Measurements from ENCODE around the gene FCER2.

Gene FCER2

DNA sequence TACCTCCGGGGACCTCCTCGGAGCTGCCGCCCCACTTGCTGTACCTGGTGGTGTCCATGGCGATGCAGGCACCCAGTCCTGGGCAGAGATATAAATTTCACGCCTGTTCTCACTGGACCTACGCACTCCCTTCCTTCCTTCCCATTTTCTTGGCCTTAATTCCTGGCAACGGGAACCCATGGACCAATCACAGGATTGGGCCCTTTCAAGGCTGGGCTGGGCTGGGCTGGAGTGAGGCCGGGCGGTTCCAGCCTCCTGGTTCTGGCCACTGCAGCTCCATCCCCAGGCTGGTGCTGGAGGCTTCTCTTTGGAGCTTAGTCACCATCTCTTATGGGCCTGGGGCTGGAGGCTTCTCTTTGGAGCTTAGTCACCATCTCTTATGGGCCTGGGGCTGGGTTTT is 30.1 kb upstream of the FCER2 start, which contains the start of gene CLEC4G:
CLEC4G (minus strand) TSS at position 66 of the 400 bp plus-strand sequence; CDS start at position 58, 8 bp downstream.
- no peak for DNase-seq

DNA sequence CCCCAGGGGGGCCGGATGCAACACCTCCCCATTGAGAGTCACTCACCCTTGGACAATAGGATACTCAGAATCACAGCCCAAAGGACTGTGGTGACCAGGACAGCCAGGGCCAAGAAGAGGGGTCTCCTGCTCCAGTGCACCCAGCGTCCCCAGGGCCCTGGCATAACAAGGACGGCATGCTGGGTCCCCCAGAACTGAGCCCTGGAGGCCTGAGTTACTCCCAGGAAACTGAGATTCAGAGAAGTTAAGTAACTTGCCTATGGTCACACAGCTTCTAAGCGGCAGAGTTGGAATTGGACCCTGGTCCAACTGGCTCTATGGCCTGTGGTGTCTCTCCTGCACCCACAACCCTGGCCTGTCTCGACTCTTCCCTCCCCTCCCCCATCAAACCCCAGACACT is 29.7 kb upstream of the FCER2 start:
- no peak for DNase-seq

DNA sequence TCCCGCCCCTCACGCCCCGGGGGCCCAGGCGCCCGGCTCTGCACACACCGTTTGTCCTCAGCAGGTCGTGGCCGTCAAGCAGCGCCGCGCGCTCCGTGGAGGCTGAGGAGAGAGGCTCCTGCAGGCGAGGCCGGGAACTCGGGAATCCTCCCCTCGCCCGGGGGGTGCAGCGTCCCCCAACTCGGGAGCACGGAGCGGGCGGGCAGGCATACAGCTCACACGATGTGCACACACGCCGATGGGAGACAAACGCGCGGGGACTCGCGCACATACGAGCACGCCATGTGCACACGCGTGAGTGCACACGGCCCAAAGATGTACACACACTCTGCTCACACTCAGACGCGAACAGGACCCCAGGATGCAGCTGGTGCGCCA is 29.3 kb upstream of the FCER2 start:
- no peak for DNase-seq

DNA sequence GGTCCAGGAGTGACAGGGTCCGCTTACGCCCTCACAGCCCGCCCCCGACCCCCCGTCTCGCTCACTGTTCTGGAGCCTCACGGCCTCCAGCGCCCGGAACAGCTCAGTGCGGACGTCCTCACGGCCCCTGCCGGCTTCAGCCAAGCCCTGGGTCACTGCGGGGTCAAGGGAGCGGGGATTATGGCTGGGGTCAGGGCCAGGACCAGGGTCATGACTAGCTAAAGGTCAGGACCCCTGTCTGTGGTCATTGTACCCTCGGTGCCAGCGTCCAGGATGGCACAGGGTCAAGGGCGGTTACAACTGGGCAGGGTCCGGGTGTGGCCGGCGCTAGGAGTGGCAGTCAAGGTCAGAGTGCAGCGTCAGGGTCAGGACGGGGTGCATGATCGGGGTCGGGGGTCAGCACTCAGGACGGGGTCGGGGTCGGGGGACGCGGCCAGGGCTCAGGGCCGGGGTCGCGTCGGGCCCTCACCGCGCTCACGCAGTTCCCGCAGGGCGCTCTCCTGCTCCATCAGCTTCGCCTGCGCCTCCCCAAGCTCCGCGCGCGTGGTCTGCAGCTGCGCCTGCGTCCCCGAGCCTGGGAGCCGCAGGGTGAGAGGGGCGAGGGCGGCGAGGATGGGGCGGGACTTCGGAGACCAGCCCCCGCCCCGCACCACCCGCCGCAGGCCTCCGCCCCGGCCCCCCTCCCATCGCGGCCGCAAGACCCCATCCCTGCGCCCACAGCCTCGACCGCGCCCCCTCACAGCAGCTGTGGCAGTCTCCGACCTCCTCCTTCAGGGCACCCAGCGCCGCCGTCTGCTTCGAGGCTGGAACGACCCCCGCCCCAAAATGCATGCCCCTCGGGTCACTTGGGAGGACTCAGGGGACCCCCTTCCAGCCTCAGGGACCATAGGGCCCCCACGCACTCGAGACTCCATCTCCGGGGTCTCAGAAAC is 28.6 kb upstream of the FCER2 start:
- no peak for DNase-seq

DNA sequence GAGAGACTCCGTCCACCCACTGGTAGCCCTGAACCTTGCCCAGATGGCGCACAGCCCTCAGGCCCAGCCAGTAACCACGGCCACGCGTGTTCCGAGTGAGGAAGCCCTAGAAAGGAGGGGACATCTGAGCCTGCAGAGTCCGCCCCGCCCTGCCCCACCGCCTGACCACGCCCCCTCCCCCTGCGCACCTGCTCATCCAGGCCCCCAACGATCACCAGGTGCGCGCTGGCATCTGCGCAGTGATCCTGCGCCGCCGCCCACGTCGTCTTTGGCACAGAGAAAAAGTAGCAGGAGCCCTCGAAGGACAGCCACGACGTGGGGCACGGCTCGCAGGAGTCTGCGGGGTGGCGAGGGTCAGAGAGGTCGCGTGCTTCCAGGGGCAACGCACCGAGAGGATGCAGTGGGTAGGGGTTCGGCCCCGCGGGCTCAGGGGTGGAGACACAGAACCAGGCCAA is 27.9 kb upstream of the FCER2 start:
- DNase-seq, result no peak

DNA sequence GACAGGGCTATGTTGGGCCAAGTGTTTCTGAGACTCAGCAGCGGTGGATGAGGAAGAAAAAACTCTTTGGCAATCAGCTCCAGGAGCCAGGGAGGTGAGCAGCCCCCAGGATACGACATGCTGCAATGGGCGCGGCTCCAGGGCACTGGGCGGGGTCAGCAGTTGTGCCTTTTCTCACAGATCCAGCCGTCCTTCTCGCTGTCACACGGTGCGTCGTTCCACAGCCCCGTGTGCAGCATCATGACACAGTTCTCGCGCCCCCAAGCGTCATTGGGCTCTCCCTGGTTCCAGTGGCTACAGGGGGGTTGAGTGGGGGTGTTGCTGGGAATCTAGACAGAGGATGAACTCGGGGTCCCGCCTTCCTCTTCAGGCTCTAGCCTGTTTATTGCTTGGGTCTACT is 27.3 kb upstream of the FCER2 start:
- no peak for DNase-seq

DNA sequence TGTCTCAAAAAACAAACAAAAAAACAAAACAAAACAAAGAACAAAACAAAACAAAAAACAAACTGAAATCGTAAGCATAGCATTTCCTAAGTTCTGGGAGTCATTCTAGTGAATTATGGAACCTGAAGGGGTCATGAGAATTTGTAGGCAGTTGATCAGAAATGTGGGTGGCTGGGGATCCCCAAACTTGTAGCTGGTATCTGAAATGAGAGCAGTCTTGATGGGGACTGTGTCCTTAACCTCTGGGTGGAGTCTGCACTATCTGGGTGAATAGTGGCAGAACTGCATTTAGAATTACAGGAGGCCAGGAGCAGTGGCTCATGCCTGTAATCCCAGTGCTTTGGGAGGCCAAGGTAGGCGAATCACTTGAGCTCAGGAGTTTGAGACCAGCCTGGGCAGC is 23.9 kb upstream of the FCER2 start:
- no peak for DNase-seq

DNA sequence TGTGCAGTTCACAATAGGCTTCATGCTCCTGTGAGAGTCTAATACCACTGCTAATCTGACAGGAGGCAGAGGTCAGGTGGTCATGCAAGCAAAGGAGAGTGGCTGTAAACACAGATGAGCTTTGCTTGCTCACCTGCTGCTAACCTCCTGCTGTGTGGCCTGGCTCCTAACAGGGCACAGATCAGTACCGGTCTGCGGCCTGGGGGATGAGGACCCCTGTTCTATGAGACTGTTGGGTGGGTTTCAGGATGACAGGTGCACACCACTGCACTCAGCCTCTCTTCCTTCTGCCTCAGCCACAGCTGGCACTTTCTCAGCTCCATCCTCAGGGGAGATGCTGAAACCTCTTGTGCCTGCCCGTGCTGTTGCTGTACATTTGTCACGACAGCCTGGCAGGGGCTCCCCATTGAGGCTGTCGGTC is 20.3 kb upstream of the FCER2 start:
- no peak for DNase-seq

DNA sequence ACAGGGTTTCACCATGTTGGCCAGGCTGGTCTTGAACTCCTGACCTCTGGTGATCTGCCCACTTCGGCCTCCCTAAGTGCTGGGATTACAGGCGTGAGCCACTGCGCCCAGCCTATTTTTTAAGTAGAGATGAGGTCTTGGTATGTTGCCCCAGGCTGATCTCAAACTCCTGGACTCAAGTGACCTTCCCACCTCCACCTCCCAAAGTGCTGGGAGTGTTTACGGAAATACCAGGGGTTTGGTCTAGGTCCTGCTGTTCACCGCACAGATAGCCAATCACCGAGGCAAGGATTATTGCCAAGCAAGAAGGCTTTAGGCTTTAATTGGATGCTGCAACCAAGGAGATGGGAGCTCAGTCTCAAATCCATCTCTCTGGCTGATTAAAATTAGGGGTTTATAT is 18.4 kb upstream of the FCER2 start:
- DNase-seq, result no peak

DNA sequence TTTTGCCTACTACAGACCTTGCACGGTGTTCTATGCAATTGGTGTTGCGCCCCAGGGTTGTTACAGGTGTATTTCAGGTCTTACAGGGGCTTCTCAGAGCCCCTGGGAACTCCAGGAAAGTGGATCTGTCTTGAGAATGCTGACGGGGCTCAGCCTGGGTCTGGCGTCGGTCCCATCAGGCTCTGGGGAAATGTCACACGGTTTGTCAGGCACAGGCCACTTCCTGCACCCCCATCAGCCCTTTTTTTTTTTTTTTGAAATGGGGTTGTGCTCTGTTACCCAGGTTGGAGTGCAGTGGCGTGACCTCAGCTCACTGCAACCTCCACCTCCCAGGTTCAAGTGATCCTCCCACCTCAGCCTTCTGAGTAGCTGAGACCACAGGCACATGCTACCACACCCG is 16.7 kb upstream of the FCER2 start:
- DNase-seq, result no peak

DNA sequence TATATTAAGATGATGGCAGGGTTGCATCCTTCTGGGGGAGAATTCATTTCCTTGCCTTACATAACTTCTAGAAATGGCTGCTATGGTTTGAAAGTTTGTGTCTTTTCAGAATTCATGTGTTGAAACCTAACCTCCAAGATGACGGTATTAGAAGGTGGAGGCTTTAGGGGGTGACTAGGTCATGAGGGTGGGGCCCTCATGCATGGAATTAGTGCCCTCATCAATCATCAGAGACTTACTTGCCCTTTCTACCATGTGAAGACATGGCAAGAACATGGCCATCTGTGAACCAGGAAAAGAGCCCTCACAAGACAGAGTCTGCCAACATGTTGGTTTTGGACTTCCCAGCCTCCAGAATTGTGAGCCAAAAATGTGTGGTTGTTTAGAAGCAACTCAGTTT is 14.8 kb upstream of the FCER2 start:
- DNase-seq, result no peak

DNA sequence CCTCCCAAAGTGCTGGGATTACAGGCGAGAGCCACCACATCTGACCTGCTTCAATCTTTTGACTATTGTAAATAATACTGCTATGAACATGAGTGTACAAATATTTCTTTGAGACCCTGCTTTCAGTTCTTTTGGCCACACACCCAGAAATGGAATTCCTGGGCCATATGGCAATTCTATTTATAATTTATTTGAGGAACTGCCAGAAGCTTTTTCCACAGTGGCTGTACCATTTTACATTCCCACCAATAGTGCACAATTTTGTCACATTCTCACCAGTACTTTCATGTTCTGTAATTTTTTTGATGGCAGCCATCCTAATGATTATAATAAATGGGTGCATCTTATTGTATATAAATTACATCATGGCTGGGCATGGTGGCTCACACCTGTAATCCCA is 13.7 kb upstream of the FCER2 start:
- no peak for DNase-seq

DNA sequence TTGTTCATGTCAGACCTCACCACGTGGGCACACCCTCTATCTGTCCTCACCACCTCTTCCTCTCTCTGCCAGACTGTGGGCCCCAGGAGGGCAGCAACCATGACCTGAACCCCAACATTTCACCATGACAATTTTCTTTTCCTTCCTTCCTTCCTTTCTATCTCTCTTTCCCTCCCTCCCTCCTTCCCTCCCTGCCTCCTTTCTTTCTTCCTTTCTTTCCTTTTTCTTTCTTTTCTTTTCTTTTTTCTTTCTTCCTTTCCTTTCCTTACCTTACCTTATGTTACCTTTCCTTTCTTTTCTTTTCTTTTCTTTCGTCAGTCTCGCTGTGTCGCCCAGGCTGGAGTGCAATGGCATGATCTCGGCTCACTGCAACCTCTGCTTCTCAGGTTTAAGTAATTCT is 8.7 kb upstream of the FCER2 start:
- no peak for DNase-seq

DNA sequence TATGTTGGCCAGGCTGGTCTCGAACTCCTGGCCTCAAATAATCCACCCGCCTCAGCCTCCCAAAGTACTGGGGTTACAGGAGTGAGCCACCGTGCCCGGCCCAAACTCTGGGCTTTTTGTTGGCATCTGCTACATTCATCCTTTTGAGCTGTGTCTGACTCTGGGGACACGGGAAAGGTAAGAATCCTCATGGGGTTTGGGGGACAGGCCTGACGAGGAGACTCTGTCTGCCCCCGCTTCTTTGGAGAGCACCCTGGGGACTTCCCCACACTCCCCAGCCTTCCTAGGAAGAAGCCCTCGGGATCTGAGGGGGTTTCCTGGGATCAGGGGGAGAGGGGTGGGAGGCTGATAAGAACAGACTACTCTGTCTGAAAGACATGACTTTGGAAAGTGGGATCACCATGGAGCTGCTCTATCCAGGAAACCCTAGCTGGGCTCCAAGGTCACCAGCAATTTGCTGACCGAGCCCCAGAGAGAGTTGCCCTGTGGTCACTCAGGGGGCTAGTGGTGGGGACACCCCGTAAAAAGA is 8.1 kb upstream of the FCER2 start:
- DNase-seq, result no peak

DNA sequence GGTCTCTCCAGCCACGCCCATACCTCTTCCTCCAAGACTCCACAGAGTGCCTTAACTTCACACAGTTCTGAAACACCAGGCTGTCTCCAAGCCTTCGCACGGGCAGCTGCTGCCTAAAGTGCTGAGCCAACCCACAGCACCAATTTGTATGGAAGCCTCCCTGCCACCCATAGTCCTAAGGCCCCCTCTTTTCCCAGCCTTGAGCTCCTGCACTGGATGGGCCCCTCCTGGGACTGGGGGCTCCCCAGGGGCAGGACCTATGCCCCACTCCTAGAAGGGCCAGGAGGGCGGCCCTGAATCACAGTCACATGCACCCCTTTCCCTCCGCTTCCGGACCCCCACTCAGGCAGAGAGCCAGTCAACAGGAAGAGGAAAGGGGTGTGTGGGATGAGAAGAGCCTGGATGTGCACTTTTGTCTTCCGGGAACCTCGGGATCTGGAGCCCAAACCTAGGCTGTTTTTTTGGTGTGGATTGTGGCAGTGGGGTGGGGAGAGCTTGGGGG is 5.1 kb upstream of the FCER2 start:
- DNase-seq, result no peak

DNA sequence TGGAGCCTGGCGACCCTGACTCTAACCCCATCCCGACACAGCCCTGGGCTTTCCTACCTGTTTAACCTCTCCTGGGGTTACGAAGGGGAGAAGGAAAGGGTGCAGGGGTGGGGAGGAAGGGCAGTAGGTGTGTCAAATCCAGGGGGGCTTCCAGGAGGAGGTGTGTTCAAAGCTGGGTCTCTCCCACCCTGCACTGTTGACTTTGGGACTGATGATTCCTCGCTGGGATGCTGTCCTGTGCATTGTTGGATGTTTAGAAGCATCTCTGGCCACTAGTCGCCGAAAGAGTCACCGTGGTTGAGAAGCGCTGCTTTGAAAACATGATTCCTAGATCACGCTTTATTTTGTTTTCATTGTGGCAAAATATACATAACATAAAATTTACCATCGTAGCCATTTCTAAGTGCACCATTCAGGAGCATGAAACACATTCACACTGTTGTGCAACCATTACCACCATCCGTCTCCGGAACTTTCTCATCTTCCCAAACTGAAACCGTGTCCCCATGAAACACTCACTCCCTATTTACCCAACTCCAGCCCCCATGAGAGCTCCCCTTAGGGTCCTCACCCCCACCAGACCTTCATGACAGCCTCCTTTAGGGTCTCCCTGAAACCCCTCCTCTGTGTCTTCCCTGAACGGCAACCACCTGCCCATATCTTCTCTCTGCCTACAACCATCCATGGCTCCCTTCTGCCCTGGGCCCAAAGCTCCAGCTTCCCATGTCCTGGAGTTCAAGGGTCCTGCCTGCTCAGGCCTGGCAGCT is 4.4 kb upstream of the FCER2 start:
- DNase-seq, result no peak

DNA sequence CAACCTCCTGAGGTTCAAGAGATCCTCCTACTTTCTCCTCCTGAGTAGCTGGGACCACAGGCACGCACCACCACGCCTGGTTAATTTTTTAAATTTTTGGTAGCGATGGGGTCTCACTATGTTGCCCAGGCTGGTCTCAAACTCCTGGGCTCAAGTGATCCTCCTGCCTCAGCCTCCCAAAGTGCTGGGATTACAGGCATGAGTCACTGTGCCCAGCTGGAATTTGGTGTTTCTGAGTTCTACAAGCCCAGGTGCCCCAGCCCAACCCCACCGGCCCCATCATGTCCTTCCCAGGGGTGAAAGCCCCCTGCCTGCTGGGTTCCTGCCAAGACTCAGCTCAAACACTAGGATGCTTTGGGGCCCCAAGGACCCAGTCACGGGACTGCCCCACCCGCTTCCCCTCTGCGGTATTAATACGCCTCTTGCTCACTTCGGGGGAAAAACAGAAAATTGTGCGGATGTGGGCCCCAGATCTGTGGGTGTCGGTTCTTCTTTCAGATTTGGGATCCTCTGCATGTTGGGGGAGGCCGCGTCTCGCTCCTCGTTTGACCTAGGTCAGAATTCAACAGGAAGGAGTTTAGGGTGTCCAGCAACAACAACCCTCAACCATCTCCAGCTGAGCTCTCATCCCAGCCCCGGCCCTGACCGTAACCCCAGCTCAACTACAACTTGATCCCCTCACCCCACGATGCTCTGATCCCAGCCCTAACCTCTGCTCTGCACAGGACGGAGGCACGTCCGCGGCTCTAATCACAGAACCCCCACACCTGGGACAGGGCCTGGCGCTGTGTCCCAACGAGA is 3.7 kb upstream of the FCER2 start:
- DNase-seq, result no peak

DNA sequence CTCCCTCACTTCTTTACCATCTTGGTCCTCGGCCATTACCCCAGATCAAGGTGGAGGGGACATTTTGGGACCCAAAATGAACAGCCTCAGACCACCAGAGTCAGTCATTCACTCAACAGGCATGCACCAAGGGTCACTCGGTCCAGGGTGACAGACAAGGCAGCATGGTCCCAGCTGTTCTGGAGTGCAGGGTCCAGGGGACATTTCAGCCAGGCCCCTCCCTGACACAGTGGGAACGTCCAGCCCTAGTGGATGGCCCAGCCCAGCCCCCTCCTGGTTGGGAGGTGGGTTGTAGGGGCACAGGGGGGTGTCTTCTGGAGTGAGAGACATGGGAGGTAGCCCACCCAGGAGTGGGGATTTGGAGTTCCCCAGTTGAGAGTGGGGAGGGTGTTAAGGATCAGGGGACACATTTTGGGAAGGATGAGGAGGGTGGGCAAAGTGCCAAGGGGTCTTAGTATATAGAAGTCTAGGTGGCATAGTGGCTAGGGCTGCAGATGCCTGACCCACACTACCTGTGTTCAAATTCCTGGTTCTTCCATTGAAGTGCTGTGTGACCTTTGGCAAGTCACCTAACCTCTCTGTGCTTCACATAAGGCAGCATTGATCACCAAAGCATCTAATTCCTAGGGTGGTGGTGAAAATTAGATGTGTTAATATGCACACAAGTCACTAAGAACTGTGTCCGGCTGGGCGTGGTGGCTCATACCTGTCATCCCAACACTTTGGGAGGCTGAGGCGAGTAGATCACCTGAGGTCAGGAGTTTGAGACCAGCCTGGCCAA is 2.5 kb upstream of the FCER2 start:
- DNase-seq, result no peak

DNA sequence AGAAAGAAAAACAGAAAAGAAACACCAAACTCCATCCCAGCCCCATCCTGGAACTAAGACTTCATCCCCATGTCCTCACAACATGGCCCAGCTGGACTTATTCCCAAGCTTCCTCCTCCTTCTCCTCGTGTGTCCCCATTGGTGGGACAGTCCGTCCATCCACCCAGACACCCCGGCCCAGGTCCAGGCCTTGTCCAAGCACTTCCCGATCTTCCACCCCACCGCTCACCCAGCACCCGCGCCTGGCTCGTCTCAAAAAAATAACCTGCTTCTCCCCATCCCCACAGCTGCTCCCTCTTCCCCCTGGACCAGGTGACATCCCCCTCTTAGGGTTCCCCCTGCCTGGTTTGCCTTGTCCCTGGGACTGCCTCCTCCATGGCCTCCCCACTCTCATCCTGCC is 1.4 kb upstream of the FCER2 start:
- DNase-seq, result no peak

DNA sequence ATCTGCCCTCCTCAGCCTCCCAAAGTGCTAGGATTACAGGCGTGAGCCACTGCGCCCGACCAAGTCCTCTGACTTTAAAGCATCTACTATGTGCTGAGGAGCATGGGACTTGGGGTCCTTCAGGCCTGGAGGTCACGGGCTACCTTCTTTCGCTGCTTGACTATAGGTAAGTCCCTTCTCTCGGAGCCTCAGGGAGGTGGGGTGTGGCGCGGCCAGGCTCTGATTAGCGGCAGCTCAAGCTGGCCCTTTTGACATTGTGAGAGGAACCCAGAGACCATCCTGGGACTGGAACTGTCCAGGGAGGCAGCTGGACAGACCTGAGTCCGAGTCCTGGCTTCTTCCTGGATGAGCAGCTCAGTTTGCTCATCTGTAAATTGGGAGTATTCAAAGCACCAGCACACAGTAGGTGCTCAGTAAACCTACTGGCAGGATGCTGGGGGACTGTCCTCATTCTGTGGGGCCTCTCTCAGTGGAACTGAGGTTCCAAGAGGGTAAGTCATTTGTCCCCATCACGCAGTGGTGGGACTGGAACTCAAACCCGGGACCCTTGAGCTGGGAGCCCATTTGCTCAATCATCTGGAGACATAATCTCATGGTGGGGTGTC is 780 bp downstream of the FCER2 start:
- no peak for DNase-seq
